Cerebellar nuclear complex (tissue), 1 donor: Measurements from ENCODE around the gene PTBP1.
"Not testable (repeated sequence)": the region's sequence is repeated elsewhere in the genome, so short reads cannot be mapped to it uniquely, and the experiment has no call there.

Experiments used
- DNase-seq, 2 experiments: peaks; one replicate each; lab custom pipeline; 2025; lab: John Stamatoyannopoulos, UW

The PTBP1 gene

DNA sequence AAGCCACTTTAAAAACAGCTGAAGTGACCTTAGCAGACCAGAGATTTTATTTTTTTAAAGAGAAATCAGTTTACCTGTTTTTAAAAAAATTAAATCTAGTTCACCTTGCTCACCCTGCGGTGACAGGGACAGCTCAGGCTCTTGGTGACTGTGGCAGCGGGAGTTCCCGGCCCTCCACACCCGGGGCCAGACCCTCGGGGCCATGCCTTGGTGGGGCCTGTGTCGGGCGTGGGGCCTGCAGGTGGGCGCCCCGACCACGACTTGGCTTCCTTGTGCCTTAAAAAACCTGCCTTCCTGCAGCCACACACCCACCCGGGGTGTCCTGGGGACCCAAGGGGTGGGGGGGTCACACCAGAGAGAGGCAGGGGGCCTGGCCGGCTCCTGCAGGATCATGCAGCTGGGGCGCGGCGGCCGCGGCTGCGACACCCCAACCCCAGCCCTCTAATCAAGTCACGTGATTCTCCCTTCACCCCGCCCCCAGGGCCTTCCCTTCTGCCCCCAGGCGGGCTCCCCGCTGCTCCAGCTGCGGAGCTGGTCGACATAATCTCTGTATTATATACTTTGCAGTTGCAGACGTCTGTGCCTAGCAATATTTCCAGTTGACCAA is 13.7 kb downstream of the PTBP1 start:
- DNase-seq: no peak

- DNase-seq: no peak
Measured at GRCh38 chr19:811506-812048, 14.3 kb downstream of the PTBP1 start.

- no peak for DNase-seq
Measured at GRCh38 chr19:812049-812746, 14.9 kb downstream of the PTBP1 start.

GRCh38 chr19:812747-813218 is 15.5 kb downstream of the PTBP1 start:
- DNase-seq: no peak

DNA sequence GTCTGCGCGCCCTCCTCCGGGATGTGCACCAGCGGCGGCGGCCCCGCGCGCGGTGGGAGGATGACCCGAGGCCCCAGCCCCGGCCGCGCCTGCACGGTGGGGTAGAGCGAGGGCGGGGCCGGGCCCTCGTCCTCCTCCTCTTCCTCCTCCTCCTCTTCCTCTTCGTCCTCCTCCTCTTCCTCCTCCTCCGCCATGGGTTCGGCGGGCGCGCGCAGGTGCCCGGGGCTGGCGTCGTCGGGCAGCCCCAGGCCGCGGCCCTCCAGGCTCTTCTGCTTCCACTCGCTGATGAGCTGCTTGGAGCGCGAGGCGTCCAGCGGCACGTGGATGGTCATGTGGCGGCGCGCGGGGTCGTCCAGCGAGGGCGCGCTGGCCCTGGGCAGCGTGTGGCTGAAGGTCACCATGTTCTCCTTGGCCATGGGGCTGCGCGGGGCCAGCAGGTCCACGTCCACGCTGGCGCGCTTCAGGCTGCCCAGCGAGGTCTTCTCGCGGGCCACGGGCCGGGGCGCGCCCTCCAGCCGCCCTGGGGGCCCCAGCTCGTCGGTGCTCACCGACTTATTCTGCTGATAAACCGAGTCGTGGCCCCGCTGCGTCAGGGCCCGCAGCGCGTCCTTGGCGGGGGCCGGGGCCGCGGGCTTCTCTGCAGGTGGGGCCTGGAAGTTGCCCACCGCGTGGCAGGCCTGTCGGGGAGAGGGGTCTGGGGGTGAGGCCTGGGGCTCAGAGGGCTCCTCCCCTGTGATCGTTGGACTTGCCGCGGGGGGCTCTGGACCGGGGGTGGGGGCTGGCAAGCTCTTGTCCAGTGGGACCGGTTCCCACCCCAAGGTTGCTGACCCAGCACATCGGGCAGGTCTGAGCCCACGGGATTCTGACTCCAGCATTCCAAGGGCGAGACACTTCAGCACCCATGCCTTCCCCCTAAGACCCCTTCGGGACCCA is 16.2 kb downstream of the PTBP1 start:
- DNase-seq: no peak

- no peak for DNase-seq
Measured at GRCh38 chr19:814152-815078, 17.2 kb downstream of the PTBP1 start.

GRCh38 chr19:815079-815774 is 18.0 kb downstream of the PTBP1 start:
- DNase-seq: no peak

DNA sequence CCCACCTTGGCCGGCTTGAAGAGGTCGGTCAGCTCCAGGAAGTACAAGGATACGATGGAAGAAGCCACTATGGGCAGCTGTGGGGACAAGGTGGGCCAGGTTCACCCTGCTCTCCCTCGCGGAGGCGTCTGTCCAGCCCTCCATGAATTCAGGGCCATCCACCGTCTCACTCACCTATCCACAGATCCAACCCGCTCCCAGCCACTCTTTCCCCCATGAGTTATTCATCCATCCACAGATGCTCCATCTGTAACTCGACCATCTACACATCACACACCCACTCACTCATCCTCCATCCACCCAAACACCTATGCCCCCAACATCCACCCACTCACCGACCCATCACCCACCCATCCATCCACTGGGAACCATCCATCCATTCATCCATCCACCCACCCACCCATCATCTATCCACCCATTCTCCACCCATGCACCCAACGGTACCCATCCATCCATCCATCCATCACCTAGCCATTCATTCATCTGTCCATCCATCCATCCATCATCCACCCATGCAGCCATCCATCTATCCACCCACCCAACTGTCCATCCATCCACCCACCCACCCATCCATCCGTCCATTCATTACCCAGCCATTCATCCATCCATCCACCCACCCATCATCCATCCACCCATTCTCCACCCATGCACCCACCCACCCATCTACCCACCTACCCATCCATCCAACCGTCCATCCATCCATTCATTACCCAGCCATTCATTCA is 18.7 kb downstream of the PTBP1 start:
- no peak for DNase-seq

DNA sequence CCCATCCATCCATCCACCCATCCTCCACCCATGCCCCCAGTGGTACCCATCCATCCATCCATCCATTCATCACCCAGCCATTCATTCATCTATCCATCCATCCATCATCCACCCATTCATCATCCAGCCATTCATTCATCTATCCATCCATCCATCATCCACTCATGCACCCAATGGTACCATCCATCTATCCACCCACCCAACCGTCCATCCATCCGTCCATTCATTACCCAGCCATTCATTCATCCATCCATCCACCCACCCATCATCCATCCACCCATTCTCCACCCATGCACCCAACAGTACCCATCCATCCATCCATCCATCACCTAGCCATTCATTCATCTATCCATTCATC is 19.2 kb downstream of the PTBP1 start:
- DNase-seq: no peak

DNA sequence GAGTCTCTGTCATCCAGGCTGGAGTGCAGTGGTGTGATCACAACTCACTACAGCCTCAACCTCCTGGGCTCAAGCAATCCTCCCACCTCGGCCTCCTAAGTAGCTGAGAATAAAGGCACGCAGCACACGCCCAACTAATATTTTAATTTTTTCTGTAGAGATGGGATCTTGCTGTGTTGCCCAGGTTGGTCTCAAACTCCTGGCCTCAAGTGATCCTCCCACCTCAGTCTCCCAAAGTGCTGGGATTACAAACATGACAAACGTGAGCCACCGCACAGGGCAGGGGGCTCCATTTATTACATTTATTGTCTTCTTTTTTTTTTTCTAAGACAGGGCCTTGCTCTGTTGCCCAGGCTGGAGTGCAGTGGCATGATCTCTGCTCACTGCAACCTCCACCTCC is 23.0 kb downstream of the PTBP1 start:
- not testable (repeated sequence) for DNase-seq

- no peak for DNase-seq
Measured at GRCh38 chr19:821231-821824, 24.1 kb downstream of the PTBP1 start.

DNA sequence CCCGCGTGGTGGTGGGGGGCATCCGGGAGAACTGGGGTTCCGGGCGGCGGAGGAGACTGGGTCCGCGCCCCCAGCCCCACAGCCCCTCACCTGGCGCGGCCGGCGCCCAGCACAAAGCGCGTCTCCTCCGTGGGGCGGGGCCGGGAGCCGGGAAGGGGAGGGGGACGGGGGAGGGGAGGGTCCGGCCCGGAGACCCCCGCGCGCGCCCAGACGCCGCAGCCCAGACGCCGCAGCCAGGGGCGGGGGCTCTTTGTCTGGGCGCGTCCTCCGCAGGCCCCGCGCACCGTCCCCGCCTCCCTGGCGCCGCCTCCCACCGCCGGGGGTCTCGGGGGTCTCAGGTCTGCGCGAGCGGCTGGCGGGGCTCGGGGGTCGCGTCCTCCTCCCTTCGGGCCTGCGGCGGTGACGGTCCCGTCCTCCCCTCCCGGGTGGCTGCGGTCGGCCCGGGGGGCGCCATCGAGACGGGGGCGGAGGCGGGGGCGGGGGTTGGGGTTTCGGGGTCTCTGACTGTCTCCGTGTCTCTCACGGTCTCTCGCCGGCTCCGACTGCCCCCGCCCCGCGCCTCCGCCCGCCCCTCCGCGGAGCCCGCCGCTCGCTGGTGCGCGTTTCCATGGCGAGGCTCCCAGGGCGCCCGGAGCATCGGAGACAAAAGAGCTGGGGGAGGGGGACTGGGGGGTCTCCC is 24.7 kb downstream of the PTBP1 start, which contains the start of gene PLPPR3:
Gene PLPPR3, minus strand, starts transcription at position 131 of the 679 bp plus-strand sequence. CDS start 396 bp downstream, outside the sequence.
- DNase-seq: no peak

DNA sequence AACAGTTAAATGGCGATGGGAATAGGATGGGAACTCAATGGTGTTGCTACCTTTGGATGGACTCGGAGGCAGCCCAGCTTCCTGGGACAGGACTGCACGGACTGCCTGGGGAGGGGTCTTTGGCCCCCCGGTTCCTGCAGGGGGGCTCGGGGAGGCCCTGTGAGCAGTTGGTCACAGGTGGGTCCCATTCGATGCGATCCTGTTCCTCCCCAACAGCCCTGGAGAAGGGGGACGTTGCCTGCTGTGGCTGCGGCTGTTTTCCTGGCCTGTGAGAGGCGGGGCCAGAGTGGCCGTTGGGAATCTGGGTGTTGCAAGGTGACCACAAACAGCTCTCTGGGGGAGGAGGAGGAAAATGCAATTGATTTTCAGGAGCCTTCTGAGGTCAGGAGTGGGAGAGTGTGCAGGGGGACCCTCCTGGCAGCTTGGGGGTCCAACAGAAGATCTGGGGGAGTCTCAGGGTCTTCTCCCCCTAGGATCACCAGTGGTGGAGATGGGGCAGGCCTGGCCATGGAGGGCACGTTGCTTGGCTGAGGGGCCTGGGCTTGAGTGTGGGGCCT is 26.4 kb downstream of the PTBP1 start:
- no peak for DNase-seq

DNA sequence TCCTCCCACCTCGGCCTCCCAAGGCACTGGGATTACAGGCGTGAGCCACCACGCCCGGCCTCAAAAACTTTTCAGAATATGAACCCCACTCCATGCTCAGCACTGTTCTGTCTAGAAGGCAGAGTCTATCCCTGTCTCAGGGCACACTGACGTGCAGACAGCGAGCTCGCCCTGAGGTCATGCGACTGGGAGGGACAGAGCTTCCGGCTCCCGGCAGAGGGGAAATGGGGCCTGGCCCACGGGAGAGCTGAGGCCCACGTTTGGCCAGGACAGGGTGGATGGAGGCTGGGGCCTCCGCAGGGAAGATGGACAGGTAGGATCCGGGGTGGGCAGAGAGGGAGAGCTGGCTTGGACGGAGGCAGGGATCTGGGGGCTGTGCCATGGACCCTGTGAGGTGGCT is 27.6 kb downstream of the PTBP1 start:
- no peak for DNase-seq

- DNase-seq: no peak
Measured at GRCh38 chr19:825897-826644, 28.8 kb downstream of the PTBP1 start.

DNA sequence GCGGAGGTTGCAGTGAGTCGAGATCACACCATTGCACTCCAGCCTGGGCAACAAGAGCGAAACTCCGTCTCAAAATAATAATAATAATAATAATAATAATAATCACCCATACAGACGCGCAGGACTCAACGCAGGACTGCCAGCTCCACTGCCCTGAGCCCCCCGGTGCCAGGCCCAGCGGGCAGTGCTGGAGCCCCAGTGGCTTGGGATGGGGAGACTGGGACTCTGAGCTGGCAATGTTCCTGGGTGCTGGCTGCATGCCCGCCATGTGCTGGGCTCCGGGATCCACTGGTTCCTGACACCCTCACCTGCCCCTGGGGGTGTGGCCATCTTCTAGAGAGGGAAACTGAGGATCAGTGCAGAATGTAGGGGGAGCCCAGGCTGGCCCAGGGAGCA is 30.1 kb downstream of the PTBP1 start:
- DNase-seq: no peak

DNA sequence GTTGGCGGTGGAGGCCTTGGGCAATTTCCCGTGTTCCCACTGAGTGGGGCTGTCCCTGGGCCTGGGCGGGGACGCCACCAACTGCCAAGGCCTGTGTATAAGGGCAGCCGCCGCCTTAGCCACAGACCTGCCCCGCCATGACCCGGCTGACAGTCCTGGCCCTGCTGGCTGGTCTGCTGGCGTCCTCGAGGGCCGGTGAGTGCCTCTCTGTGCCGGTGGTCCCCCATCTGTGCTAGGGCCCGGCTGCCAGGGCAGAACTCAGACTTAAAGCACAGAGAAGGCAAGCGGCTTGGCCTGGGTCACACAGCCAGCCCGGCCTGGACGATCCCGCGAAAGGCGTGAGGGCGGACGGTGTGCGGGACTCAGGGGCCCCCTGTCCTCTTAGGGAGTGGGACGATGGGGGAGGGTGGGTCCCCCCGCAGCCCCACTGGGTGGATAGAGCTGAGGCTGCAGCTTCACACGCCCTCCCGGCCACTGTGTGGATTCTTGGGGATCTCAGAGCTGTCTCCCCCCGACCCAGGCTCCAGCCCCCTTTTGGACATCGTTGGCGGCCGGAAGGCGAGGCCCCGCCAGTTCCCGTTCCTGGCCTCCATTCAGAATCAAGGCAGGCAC is 30.6 kb downstream of the PTBP1 start, which contains the start of gene AZU1:
Gene AZU1, plus strand, starts transcription at position 128 of the 612 bp plus-strand sequence. Its CDS starts 10 bp downstream, at position 138.
- no peak for DNase-seq
